OCI-M2 (cell line): ENCODE results near the gene CHST15.

Experiments
- DNase-seq: peaks from one replicate; lab custom pipeline; 2025; ENCODE audit not compliant: unreplicated experiment; lab: John Stamatoyannopoulos, UW

CHST15 gene

GRCh38 chr10:123972481-123973401, 120.7 kb downstream of the CHST15 start:
- DNase-seq = no peak

DNA sequence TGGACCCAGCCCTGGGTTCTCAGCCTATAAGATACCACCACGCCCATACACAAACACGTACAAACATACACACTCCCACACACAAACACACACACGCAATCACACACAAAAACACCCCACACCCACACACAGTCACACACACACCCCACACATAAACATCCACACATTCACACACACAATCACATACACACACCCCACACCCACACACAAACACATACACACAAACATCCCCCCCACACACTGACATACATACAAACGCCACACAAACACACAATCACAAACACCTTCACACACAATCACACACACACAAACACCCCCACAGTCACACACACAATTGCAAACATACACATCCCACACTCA, 122.5 kb downstream of the CHST15 start:
- no peak for DNase-seq

DNA sequence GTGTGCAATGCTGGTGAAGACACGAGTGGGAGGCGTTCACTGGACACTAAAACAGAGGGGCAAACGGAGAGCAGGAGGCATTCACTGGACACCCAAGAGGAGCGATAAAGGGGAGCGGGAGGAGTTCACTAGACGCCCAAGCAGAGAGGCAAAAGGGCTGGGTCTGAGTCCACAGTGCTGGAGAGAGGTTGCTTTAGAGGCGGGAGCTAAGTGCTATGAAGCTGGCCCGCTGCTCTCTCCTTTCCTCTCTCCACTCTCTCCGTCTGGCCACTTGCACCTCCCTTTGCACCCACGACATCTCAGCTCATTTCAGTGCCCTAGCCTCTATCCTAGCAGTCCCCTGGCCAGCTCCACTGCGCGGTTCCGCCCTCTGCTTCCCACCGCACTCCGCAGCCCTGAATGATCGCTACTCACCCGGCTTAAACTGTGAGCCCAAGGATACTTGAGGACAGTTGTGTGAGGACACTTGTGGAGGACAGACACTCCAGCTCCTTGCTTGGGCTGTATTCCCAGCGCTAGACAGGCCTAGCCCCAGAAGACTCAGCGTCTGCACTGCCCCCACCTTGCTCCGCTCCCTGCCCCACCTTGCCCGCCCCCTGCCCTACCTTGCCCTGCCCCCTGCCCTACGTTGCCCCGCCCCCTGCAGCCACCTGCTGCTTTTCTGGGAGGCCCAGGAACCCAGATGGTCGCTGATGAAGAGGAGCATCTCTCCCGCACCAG, 123.0 kb downstream of the CHST15 start:
- no peak for DNase-seq

DNA sequence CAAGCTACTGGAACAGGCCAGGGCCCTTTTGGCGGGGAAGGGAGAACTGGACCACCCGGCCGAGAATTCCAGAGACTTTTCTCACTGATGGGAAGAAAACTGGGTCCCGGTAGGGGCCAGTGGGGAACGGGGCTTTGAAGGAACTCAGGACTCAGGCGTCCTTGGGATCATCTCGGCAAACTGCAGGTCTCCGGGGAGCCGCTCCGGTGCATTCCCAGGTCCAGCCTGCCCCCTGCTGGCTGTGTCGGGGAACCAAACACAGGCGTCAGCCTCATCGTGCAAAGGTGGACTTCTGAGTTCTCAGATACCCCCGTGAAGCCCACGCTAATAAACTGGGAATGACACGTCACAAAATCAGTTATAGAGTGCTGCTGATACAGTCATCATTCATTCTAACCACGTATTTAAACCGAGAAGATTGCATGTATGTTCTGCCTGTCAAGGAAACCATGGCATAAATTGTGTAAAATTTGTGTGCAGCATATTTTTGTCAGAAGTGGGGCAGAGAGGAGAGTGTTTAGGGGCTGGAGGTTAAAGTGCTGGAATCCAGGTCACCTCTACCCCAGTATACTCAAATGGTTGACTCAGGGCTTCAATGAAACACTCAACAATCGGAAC, 125.7 kb downstream of the CHST15 start:
- DNase-seq = no peak

- no peak for DNase-seq
Observed at GRCh38 chr10:123966896-123967231, 126.5 kb downstream of the CHST15 start.

DNA sequence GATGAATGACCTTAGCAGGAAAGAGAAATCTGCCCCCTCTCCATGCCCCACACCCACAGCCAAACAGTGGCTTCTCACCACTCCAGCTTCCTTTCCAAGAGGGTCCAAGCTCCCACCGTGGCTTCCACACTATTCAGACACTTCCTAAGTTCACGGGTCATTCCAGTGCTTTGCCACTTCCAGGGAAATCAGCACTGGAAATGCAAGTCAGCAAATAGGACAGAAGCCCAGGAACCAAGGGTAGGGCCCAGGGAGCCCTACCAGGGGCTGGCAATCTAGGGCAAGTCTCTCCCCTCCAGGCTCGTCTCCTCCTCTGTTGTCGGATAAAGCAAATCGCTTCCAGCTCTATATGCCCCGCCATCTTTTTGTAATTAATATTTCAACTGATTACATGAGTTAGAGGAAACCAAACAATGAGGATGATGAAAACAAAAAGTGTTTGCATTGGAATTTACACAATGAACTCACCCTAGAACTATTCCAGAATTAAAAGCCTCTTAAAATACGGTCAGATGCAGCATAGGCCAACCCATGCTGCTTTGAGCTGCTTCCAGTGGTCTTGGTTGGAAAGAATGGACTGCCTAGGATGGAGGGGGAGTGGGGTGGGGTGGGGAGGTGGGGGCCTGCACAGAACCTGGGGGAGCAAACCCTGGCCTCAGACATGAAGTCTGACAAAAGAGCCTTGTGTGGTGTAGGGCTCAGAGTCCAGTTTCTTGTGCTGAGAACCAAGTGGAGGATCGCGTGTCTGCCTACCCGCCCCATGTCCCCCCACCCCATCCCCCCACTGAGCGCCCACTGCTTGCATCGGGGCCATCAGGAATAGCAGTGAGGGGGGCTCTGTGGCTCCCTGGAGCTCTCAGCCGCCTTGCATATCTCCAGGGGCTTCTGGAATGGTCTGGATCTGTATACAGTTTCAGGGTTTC, 127.2 kb downstream of the CHST15 start:
- no peak for DNase-seq

- DNase-seq = no peak
Observed at GRCh38 chr10:123964953-123965352, 128.4 kb downstream of the CHST15 start.

GRCh38 chr10:123962756-123963530, 130.5 kb downstream of the CHST15 start:
- DNase-seq = no peak

- no peak for DNase-seq
Observed at GRCh38 chr10:123958241-123958640, 135.2 kb downstream of the CHST15 start.
